Esophagus muscularis mucosa (tissue), 4 donors: ENCODE measurements around the gene DEAF1.

Source experiments
- EP300 ChIP-seq: sonication (generic); formaldehyde crosslinking; IDR thresholded peaks from one replicate; pipeline ENCODE4 v1.6.1; 2017; ENCODE audit warnings: antibody characterized with exemption
- POLR2A ChIP-seq: fragments of 450-650 bp; IDR thresholded peaks from one replicate; pipeline ENCODE4 v1.6.1; 2017; ENCODE audit warnings: antibody characterized with exemption, moderate library complexity, mild to moderate bottlenecking, low read depth
- TF ChIP-seq, protein P1 (sequence below), 3 experiments: fragments of 200-600 bp in 2 of 3; fragments of 450-650 bp in 1 of 3; sonication (generic) in 2 of 3; IDR thresholded peaks; one replicate each; pipeline ENCODE4 v1.5.1; 2017 to 2019; ENCODE audit warnings: antibody characterized with exemption in 3 of 3, mild to moderate bottlenecking in 2 of 3, moderate library complexity in 1 of 3

GRCh38 chr11:605286-606129 is 89.5 kb downstream of the DEAF1 start:
- TF ChIP-seq, protein P1, sequence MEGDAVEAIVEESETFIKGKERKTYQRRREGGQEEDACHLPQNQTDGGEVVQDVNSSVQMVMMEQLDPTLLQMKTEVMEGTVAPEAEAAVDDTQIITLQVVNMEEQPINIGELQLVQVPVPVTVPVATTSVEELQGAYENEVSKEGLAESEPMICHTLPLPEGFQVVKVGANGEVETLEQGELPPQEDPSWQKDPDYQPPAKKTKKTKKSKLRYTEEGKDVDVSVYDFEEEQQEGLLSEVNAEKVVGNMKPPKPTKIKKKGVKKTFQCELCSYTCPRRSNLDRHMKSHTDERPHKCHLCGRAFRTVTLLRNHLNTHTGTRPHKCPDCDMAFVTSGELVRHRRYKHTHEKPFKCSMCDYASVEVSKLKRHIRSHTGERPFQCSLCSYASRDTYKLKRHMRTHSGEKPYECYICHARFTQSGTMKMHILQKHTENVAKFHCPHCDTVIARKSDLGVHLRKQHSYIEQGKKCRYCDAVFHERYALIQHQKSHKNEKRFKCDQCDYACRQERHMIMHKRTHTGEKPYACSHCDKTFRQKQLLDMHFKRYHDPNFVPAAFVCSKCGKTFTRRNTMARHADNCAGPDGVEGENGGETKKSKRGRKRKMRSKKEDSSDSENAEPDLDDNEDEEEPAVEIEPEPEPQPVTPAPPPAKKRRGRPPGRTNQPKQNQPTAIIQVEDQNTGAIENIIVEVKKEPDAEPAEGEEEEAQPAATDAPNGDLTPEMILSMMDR (IDR thresholded peaks at IDR 0.05): no peak
- TF ChIP-seq EP300: no peak
- TF ChIP-seq POLR2A: no peak
